HG02973 (cell line): ENCODE results near the gene CEP83.

ENCODE experiments used
- ATAC-seq: cut with Tn5 transposase; IDR thresholded peaks from one replicate; pipeline ENCODE4 v1.9.1; 2021; ENCODE audit warnings: moderate library complexity; ENCODE audit not compliant: unreplicated experiment

The CEP83 gene

DNA sequence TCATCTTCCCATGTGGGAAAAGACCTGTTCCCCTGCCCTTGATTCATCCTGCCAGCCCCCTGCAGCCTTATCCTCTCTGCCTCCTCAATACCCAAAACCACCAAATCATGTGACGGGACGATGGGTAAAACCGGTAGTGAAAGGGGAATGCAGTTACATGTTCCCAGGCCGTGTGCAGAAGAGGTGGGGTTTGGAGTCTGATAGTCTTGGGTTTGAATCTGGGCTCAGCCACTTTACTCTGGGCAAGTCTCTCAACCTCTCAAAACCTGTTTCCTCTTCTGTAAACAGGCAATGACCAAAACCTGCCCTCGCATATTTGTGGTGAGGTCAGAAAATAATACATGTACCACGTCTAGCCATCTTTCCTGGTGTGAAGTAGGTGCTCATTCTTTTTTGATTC lies 188.3 kb downstream of the CEP83 start:
- no peak for ATAC-seq

- no peak for ATAC-seq
Measured at GRCh38 chr12:94269316-94269999, 190.2 kb downstream of the CEP83 start.

DNA sequence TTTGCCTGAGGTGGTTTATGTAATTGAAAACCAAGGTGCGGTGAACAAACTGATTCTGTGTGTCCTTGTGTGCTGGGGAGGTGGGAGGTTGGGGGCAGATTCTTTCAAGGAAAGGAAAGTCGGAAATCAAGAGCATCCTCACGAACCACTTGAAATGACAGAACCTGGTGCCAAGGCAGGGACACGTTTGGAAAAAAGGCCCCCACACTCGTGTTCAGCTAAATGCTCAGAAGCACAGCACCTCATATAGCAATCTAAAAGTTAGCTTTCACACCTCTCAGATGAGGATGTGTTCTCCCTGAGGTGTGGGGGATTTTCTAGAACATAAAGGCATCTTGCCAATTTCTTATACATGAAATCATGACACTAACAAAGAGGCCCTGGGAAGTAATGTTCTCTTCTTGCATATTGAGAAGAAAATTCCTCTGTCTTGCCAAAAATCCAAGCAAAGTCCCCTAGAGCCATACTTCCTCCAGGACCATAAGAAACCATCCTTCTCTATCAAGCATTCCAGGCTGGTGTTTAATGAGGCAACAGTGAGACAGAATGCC lies 191.7 kb downstream of the CEP83 start:
- no peak for ATAC-seq

DNA sequence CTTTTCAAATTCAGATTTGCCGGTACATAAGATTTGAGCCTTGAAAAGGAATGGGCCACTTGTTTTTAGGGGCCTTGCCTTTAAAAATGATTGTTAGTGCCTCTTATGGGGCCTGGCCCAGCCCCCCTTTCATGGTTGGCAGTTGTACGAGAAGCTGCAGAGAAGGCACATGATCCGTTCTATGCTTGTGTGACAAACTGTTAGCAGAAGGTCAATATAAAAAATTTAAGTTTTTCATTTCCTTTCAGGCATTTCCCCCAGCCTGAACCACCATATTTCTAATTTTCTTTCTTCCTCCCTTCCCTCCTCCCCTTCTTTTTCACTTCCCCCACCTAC lies 192.2 kb downstream of the CEP83 start:
- no peak for ATAC-seq

DNA sequence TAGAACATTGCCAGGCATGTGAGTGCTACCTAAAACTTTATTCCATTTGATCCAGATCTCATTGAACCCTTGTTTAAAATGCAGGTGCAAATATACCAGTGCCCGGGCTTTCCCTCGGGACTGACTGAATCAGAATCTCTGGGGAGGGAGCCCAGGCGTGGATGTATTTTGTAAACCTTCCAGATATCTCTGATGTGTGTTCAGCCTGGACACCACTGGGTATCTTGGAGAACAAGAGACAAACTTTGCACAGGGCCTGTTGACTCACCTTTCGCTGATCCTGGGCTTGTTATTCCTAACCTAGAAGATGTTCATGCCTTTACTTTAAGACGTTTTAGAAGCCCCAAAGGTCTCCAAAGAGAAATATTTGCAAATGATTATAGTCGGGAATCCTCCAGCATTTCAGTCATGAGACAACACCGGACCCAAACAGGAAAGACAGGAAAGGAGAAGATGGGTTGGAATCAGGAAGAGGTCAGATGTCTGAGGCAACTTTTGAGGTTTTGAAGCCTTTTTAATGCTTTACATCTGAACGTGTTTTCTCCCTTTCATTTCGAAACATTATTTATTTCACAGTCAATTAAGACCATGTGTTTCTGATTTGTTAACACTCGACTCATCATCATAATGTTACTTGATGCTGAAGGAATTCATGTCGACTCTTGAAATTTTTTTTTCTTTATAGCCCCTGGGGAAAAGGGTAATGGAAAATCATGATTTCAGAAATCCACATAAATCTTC lies 192.7 kb downstream of the CEP83 start:
- ATAC-seq = no peak

GRCh38 chr12:94265966-94266745 lies 193.5 kb downstream of the CEP83 start:
- no peak for ATAC-seq

DNA sequence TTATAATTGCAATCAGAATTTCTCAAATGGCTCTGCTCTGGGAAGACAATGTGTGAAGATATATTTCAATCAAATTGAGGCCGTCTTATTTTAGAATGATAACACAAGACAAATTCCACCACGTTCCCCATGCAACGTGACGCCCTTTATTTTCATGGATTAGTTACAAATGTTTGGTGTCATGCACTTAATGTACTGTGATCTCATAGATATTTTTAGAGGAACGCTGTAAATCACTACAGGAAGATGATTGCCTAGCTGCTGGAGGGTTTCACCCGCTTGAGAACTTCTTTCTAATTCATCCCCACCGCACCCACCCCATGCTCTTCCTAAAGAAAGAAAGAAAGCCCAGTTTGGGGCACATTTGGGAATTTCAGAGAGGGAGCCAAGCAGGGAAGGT lies 194.1 kb downstream of the CEP83 start:
- ATAC-seq = no peak

DNA sequence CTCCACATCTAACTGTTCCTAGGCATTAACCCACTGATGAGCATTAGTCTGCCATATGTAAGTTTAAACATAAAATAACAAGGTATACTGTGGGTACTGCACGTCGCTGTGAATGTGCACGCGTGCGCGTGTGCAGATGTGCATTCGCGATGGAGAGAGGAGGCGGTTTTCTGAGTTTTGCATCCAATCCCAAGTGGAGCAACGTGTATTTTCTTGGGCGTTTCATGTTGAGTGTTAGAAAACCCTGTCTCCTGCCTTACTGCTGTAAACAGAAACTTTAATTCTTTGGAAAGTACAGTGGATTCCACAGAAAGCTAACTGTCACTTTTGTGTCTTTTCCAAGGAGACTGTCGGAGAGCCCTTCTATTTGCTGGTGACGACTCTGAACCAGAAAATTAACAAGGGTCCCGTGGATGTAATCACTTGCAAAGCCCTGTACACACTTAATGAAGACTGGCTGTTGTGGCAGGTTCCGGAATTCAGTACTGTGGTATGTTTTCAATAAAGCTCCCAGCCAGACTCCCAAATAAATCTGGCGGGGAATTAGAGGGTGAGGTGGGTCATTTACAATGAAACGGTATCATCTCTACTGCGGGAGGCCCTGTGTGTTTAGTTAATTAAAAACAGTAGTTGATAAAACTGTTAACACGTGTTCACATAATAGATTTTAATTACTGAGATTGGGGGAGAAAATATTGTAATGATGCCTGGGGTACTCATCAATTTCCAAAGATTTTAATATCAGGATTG lies 194.8 kb downstream of the CEP83 start:
- ATAC-seq = no peak

- ATAC-seq = no peak
Measured at GRCh38 chr12:94263905-94264561, 195.6 kb downstream of the CEP83 start.

- ATAC-seq = peak; percentile 21
Measured at GRCh38 chr12:94263011-94263811, 196.5 kb downstream of the CEP83 start.

DNA sequence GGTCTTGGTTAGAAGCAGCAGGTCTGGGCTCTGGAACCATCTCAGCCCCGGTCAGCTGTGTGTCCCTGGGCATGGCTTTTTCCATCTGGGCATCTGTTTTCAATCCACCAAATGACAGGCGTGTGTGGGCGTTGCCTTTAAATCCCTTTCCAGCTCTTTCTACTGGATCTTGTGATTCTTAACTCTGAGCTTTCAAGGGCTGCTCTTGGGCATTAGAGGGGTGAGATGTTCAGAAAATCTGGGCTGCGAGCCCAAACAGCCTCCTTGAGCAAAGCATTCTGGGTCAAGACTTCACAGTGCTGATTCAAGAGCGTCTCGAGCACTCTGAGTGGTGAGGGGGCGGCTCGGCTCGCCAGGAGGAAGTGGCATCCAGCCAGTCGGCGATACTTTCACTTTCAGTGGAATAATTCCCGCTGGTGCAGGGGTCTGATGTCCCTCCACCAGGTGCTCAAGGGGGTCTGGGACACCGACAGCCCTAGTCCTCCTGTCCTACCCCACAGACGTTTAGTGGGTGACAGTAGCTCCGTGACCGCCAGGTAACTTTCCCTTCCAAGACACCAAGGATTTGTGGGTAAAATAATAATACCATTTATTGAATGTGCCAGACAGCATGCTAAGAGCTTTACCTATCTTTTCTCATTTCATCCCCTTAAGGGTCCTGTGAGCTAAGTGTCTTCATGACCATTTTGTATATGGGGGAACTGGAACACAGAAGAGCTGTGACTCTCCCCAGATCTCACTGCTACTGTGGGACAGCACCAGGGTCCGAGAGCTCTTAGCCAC lies 197.2 kb downstream of the CEP83 start:
- peak; percentile 55 for ATAC-seq

GRCh38 chr12:94261786-94262185 lies 197.9 kb downstream of the CEP83 start:
- no peak for ATAC-seq

GRCh38 chr12:94261119-94261518 lies 198.5 kb downstream of the CEP83 start:
- ATAC-seq = no peak

DNA sequence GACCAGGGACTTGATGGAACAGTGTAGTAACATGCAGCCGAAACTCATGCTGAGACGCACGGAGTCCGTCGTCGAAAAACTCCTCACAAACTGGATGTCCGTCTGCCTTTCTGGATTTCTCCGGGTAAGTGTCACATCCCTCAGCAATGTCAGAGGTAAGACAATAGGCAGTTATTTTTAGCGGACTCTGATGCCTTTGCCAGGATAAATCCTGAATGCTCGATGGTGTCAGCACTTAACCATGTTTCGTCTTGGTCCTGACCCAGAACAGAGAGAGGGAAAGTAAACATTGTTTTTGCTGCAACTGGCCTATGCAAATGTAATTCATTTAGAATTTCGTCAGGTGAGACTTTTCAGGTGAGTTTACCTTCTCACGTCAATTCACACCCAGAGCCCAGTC lies 198.9 kb downstream of the CEP83 start:
- no peak for ATAC-seq

- ATAC-seq = no peak
Measured at GRCh38 chr12:94260017-94260416, 199.7 kb downstream of the CEP83 start.

DNA sequence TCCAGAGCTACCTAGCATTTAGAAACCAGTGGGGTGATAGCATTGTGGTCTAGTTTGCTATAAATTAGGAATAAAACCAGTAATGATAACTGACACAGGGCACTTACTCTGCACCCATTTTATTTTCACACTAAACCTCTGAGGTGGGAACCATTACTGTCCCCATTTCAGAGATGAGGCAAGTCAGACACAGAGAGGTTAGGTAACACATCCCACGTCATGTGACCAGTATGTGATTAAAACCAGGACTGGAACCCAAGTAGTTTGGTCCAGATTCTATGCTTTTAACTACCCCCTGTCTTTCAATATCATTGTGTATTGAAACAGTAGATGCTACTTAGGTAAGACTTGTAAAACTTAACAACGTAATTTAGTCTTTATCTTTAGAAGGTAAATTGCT lies 201.1 kb downstream of the CEP83 start:
- peak; percentile 40 for ATAC-seq
